DMS153 treated with DMSO at 0.1 percent for 48 hours (cell line): Measurements from ENCODE around the gene RPL28.

Experiments
- DNase-seq: peaks from one replicate; lab custom pipeline; 2025; ENCODE audit not compliant: unreplicated experiment; lab: John Stamatoyannopoulos, UW

Gene RPL28

DNA sequence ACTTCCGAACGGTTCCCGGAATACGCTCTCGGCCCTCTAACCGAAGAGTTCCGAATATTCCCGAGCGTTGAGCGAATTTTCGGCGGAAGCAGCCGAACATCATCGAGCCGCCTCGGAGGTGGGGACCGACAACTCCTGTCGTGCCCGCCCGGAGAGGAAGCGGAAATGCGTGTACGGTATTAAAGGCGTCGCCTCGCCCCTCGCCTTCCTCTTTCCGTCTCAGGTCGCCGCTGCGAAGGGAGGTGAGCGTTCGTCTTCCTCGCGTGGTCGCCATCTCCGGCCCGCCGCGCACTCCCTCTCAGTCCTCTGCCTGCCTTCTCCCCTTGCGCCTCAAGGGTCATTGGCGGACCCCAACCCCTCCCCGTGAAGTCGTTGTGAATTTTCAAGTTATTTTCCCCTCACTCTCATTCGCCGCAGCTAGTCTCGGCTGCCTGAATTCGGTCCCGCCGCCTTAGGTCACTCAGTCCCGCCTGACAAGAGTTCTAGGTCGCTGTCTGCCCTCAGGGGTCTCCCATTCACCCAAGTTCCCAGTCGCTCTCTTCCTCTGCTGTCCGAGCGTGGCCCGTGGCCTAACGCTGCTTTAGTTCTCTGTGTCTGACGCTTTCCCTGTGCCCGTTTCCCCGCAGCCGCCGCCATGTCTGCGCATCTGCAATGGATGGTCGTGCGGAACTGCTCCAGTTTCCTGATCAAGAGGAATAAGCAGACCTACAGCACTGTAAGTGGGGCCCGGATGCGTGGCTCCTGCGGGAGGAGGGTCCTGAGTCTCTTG is at the start of gene RPL28:
TSS of gene RPL28 (plus strand) at position 209 of the 769 bp plus-strand sequence. CDS start at position 635, 426 bp downstream.
- peak; percentile 96 for DNase-seq

DNA sequence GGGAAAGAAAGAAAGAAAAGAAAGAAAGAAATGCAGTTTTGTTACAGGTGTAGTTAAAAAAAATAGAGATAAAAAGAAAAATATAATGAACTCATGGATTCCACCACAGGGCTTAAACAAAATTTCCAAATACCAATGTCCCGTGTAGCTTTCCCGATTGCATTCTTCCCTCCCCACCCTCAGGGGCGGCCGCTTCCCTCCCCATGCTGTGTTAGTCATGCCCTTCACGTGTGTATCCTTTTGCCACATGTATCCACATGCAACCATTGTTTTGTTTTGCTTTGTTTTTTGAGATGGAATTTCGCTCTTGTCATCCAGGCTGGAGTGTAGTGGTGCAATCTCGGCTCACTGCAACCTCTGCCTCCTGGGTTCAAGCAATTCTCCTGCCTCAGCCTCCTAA is 49.6 kb upstream of the RPL28 start:
- no peak for DNase-seq

DNA sequence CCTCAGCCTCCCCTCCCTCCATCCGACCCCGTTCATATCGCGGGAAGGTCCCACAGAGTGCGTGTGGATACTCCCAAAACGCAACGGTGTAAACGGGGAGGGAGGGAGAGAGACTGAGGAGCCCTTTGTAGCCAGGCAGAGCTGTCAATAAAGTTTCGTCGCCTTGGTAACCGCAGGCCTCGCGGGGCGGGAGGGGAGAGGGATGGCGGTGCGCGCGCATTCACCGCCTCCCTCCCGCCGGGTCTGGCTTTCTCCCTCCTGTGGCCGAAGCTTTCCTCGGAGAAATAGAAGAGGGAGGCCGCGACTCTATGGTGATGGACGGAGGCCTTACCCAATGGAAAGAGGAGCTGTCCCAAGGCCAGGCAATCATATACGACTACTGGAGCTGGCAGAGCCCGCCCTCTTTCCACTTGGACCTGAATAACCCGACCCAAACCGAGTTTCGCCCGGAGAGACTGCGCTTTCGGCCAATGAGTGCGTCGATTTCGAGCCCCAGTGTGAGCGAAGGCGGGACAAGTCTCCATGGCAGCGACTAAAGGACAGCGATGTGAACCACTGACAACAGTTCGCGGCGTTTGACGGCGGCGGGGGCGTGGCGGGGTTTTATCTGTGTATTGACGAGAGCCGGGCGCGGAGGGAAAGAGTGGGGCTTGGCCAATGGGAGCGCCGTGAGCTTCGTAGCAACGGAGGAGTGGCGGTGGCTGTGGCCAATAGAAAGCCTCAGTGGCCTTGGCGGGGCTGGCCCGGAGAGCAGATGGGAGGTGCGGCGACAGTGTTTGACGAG is 46.4 kb upstream of the RPL28 start, which contains the start of gene KMT5C:
TSS of gene KMT5C (plus strand) at position 772 of the 784 bp plus-strand sequence. CDS start 2,061 bp downstream, outside the sequence.
- DNase-seq: peak; percentile 100

DNA sequence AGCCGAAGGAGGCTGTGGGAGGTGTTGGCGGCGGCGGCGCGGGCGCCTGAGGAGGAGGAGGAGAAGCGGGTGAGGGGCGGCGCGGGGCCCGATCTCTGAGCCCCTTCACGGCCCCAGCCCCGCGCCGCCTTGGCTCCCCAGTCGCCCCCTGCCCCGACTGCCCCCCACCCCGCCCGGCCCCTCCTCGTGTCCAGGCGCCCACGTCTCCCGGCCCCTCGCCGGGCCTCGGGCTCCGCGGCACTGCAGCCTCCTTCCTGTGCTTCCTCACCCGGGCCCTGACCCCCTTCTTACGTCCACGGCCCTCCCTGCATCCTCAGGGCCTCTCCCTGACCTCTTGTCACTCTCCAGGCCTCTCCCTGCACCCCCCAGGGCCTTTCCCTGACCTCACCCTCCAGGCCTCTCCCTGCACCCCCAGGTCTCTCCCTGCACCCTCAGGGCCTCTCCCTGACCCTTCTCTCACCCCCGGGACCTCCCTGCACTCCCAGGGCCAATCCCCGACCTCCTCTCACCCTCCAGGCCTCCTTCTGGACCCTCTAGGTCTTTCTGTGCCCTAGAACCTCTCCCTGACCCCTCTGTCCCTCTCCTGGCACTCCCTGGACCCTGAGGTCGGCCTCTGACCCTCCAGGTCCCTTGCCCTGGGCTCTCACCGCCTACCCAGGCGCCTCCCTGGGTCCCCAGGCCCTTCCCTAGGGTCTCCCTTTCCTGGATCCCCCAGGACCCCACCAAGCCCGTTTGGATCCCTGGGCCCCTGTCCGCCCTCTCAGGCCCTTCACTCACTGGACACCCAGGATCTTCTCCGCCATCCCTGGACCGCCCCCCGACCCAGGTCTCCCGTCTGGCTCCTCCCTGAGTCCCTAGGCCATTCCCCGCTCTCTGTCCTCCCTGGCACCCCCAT is 45.6 kb upstream of the RPL28 start:
- DNase-seq: no peak

DNA sequence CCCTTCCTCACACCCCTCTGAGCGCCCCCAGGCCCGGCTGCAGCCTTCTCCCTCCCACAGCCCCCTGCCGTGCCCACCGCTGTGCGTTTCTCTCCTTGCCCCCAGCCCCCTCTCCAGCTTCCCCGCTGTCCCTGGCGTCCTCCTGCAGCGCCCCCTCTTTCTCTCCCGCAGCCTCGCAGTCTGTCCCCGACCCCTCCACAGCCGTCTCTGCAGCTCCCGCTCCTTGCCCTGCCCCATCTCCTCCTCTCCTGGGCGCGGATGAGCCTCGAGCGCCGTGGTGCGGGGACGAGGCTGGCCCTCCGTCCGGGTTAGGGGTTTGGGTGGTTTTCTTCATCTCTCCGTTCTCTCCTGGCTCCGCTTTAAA is 45.0 kb upstream of the RPL28 start:
- DNase-seq: no peak

DNA sequence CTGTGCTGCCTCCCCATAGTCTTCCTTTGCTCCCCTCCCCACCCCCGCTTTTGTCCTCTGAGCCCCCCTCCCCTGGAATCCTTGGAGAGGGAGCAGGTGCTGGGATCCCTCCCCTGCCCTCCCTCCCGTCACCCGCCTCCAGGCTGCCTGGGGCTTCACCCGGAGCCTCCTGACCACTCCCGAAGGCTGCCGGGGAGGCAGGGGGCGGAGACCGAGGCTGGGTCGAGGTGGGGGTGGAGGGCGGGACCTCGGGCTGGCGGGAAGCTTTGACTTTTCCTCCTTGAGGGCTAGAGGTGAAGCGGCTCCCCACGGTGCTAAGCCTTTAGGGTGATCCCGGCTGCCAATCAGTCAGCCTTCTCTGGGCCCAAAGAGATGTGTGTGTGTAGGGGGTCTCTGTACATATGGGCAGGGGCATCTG is 44.6 kb upstream of the RPL28 start:
- DNase-seq: no peak

DNA sequence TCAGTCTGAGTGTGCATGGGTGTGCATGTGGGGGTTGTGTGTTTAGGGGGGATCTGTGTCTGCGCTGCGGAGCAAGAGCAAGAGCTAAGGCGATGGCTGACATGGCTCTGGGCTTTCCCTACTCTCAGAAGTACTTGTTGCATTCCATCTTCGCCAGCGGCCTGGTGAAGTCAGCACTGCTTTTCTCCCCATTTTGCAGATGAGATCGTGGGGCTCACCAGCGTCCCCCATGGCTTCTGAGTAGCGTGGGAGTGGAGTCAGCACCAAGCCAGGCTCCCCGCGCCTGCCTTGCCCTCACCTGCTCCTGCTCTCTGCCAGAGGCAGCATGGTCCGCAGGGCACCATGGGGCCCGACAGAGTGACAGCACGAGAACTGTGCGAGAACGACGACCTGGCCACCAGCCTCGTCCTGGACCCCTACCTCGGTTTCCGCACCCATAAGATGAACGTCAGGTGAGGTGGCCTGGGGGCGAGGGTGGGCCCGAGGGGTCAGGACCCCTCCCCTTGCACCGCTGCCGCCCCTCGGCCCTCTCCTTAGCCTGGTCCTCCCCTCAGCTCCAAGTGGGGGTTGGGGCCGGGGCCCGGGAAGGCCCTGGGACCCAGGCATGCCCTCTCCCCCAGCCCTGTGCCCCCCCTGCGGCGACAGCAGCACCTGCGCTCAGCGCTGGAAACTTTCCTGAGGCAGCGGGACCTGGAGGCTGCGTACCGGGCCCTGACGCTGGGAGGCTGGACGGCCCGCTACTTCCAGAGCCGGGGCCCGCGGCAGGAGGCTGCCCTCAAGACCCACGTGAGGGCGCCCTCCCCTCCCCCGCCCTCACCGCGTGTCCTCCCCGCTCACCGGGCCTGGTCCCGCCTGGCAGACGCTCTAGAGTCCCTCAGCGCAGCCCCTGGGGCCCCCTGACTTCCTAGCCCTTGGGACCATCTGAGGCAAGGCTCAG is 43.9 kb upstream of the RPL28 start:
- DNase-seq: no peak

DNA sequence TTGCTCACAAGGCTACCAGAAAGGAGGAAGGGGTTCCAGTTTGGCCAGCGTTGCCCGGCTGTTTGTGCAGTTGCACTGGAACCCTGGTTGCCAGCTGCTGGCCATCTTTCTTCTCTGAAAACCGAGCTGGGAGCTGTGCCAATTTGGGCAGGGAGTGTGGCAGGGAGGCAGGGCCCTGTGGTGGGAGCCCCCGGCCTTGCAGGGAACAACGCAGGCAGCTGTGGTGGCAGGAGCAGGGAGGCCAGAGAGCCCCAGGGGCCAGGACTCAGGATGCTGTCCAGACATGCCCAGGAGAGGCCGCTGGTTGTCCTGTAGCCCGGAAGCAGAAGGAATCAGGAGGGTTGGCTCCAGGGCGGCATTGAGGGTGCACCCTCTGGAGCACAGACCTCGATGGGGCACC is 41.3 kb upstream of the RPL28 start:
- no peak for DNase-seq

DNA sequence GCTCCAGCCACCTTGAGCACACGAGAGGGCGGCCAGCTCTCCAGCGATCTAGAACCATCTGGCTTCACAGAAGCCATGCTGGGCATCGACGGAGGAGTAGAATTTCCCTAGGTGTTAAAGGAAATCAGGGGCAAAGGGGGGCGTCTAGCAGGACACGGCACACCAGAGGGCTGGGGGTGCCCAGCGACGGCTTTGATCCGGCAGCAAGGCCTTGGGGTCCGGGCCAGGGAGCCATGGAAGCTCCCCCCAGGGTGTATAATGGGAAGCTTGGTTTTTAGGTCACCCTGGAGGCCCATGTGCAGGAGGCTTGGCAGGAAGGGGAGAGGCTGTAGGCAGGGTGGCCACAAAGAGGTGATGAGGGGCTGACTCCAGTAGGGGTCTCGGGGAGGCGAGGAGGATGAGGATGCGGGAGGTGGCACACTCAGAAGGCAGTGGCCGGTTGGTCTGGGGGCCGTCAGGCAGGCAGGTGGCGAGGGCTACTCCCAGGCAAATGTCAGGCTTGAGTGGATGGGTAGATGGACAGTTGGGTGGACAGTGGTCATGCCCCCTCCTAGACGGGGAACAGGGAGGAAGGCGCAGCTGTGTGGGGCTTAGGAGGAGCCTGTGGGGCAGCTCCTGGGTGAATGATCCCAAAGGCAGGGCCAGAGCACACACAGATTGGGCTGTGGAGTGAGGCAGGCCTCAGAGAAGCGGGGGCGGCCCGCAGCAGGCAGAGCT is 40.5 kb upstream of the RPL28 start:
- DNase-seq: no peak

DNA sequence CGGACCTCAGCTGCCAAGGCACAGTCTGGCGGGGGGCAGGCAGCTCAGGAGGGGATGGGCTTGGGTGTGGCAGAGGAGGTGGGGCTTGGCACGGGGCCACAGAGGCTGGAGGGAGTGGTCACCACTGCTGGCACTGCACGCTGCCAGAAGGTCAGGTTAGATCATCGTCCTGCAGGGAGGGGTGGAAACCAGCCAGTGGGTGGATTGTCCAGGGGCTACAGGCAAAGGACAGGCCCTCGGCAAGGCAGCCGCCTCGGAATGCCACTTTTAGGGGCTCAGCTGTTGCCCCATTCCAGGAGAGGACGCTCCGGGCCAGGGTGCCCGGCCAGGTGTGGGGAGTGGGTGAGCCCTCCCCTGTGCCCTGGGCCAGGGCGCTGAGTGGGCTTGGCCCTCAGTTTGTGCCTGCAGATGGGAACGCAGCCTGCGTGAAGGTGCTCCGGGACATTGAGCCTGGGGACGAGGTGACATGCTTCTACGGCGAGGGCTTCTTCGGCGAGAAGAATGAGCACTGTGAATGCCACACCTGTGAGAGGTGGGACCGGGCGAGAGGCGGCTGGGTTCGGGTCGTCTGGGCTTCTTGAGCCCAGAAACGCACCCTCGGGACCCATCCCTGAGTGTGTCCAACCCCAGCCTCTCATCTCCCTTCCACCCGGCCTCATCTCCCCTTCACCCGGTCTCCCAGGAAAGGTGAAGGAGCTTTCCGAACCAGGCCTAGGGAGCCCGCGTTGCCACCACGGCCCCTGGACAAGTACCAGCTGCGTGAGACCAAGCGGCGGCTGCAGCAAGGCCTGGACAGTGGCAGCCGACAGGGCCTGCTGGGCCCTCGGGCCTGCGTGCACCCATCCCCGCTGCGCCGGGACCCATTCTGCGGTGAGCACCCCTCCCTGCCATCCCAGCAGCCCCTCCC is 39.7 kb upstream of the RPL28 start:
- no peak for DNase-seq

DNA sequence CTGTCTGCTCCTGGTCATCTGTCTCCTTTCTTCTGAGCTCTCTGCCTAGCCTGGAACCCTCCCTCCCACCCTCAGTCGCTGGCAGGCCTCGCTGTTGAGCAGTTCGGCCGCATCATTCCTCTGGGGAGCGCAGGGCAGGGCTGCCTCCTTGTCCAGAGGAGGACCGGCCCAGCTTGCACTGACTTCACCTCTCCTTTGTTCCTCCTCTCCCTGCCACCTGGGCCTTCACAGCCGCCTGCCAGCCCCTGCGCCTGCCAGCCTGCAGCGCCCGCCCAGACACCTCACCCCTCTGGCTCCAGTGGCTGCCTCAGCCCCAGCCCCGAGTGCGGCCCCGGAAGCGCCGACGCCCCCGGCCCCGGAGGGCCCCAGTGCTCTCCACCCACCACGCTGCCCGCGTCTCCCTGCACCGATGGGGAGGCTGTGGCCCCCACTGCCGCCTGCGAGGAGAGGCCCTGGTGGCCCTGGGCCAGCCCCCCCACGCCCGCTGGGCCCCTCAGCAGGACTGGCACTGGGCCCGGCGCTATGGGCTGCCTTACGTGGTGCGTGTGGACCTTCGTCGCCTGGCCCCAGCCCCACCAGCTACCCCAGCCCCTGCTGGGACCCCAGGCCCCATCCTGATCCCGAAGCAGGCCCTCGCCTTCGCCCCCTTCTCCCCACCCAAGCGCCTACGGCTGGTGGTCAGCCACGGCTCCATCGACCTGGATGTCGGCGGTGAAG is 38.8 kb upstream of the RPL28 start:
- no peak for DNase-seq

DNA sequence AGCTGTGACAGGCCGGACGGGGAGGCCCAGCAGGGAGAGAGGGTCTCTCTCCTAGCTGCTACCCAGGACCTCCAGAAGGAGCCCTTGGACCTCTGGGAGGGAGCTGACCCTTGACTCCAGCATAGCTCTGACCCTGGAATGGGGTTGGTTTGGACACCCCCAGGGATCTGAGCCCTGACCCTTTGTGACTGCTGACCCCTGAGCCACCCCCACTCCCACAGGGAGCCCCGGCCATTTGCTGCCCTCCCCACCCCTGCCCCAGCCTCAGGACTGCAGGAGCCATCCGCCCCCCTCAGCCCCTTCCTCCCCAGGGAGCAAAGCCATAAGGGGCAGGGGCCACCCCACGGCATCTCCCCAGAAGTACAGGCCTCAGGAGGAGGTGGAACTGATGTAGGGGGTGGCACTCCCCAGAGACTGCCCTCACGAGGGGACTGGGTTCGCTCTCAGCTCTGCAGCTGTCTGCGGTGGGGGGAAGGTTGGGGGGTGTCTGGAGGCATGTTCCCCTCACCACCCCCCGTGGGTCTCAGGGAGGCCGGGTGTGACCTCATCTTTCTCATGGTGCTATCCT is 38.2 kb upstream of the RPL28 start:
- no peak for DNase-seq

DNA sequence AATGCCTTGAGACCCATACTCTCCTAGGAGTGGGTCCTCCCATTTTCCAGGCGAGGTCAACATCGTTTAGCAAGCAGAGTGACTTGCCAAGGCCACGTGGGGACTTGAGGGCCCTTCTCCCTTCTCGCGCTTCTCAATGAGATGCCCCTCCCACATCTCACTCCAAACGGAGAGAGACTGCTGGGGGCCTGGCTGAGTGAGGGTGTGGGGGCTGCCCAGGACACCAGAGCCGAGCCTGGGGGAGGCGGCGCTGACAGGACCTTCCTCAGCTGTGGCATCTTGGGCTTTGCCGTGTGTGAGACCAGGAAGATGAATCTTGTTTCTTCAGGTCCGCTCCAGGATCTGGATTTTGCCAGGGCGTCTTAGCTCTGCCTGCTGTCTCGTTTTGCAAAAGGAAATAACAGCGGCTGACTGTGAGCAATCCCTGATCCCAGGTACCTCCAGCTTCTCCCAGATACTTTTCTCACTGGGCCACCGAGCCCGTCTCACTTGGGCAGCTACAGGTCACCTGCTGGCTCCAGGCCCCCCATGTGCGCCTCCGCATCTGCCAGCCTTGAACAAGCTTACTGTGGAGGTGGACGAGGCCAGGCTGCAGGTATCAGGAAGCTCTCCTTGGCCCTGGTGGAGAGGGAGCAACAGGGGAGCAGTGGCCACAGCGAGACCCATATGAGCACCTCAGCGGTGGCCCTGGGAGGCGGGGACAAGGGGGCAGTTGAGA is 37.3 kb upstream of the RPL28 start:
- DNase-seq: no peak

DNA sequence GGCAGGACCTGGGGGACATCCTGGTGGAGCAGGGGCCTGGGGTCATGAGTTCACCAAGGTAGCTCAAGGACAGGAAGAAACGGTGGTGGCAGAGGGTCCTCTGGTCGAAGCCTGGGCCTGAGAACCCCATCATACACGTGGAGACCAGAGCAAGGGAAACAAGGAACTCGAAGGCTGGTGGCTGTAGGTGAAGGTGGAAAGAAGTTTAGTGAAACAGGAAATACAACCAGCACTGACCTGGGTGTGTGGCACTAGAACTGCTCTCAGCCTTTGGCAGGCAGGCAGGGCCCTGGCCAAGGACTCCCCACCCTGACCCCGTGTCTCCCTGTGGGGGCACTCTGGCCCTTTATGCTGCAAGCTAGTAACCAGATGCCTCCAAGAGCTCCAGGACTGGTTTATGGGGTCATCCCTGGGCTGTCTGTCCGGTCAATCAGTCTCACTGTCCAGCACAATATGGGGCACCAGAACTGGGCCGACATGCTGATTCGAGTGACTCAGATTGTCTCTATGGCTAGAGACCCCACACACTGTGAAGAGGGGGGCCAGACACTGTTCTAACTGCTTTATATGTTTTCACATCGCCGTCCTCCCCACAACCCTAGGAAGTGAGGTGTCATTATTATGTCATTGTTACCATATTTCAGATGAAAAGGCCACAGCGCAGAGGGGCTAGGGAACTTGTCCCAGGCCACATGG is 35.0 kb upstream of the RPL28 start:
- DNase-seq: no peak

DNA sequence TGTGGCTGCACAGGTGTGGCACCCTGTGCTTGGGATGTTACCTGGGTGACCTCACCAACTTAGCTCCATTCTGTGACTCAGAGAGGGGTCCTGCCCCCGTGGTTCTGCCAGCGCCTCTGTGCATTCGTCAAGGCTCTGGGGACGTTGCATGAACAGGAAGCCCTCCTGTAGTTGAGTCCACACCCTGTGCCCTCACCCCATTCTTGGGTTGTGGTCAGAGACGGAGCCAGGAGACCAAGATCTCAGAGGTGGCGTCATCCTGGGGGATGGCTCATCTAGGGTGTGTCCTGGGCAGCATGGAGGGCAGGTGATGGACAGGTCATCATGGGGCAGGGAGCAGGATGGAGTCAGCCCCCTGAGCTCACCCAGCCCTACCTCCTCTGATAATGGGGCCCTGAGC is 33.7 kb upstream of the RPL28 start:
- no peak for DNase-seq

DNA sequence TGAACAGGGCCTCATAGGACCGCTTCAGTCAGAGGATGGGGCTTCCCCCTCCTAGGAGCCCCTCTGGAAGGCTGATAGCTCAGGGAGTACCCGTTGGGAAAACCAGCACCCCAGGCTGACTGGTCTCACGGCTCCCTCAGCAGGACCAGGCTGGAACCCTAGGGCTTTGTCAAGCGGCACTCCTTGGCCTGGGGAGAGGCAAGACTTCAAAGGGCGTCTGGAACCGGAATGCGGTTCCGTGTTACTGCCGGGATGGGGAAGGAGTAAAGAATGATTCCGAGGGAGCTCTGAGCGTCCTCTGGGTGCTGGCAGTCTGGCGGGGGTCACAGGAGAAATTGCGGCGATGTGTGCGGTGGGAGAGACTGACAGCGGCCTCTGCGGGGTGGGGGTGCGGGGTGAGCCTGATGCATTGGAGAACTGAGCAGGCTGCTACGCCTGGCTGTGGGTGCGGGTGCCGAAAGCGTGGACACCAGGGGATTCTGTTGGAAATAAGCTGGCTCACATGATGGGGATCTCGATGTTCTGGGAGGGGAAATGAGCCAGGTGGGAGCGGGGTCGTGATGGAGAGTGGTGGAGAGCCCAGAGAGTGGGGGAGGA is 33.1 kb upstream of the RPL28 start:
- DNase-seq: no peak
